Neural cell (in vitro differentiated cells): ENCODE results near the gene CCP110.

Experiments
- CTCF ChIP-seq: fragments of 450-650 bp; IDR thresholded peaks from 2 replicates; pipeline ENCODE4 v1.5.1; 2014; ENCODE audit warnings: antibody characterized with exemption, mild to moderate bottlenecking, moderate library complexity; ENCODE audit not compliant: poor library complexity, severe bottlenecking
- EP300 ChIP-seq: fragments of 450-650 bp; conservative IDR thresholded peaks from 2 replicates; pipeline ENCODE4 v1.6.1; 2014; ENCODE audit warnings: antibody characterized with exemption, mild to moderate bottlenecking, moderate library complexity; ENCODE audit not compliant: poor library complexity, severe bottlenecking
- POLR2AphosphoS5 ChIP-seq: IDR thresholded peaks from 2 replicates; pipeline ENCODE4 v1.6.1; 2012
- REST ChIP-seq: IDR thresholded peaks from 2 replicates; pipeline ENCODE4 v1.6.1; 2012; ENCODE audit warnings: borderline replicate concordance
- TAF1 ChIP-seq: IDR thresholded peaks from 2 replicates; pipeline ENCODE4 v1.6.1; 2012; ENCODE audit warnings: low read depth

- no peak for TF ChIP-seq CTCF
- no peak for TF ChIP-seq POLR2AphosphoS5
- no peak for TF ChIP-seq REST
- no peak for TF ChIP-seq EP300
- TF ChIP-seq TAF1 = no peak
Observed at GRCh38 chr16:19515757-19516156, 8.0 kb upstream of the CCP110 start.
